ENCODE data around the gene CARD14.
A peak's percentile ranks its signal among the peaks of the same experiment; 100 is the strongest.

The CARD14 gene

DNA sequence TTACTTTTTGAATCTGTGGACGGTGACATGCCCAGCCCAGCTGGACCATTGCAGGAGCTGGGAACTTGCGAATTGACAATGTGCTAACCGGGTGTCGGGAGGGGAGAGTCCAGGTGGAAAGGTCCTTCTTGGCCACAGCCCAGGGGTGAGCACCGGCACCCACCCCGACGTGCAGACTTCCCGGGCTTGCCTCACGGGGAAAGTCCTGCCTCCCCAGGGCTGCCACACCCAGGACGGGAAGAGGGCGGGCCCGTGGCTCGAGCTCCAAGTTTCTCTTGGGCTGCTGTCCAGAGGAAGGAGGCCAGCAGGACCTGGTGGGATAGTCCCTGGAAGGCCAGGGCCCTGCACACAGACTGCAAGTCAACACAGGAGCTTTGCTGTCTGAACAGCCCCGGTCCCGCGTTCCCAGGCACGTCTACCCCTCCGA is 17.7 kb downstream of the CARD14 start:
- peak overlapping the region; percentile 44 for H3K4me3 ChIP-seq (ENCODE audit: control insufficient read depth, low read depth, low read length)
- TF ChIP-seq, protein P1, sequence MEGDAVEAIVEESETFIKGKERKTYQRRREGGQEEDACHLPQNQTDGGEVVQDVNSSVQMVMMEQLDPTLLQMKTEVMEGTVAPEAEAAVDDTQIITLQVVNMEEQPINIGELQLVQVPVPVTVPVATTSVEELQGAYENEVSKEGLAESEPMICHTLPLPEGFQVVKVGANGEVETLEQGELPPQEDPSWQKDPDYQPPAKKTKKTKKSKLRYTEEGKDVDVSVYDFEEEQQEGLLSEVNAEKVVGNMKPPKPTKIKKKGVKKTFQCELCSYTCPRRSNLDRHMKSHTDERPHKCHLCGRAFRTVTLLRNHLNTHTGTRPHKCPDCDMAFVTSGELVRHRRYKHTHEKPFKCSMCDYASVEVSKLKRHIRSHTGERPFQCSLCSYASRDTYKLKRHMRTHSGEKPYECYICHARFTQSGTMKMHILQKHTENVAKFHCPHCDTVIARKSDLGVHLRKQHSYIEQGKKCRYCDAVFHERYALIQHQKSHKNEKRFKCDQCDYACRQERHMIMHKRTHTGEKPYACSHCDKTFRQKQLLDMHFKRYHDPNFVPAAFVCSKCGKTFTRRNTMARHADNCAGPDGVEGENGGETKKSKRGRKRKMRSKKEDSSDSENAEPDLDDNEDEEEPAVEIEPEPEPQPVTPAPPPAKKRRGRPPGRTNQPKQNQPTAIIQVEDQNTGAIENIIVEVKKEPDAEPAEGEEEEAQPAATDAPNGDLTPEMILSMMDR (IDR thresholded peaks at IDR 0.05; ENCODE audit: control insufficient read depth, insufficient read depth, low read depth, low read length, missing control alignments): no peak
- DNase-seq (ENCODE audit: low read depth): peak; percentile 1

DNA sequence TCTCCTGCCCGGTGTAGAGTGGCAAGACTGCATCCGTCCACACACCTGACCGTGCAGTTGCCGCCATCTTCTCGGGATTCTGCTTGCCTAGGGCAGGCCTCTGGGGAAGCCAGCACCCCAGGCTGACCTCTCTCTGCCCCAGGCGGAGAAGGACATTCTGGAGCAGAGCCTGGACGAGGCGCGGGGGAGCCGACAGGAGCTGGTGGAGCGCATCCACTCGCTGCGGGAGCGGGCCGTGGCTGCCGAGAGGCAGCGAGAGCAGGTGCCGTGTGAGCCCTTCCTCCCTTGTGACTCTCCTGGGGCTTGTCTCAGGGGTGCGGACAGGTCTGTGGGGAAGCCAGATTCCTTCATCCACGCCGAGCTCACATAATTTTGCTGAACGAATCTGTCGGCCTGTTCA is 19.8 kb downstream of the CARD14 start:
- no peak overlapping the region for H3K4me3 ChIP-seq (ENCODE audit: control insufficient read depth, low read depth, low read length)
- TF ChIP-seq, protein P1 (IDR thresholded peaks at IDR 0.05; ENCODE audit: control insufficient read depth, insufficient read depth, low read depth, low read length, missing control alignments): no peak
- no peak for DNase-seq (ENCODE audit: low read depth)

DNA sequence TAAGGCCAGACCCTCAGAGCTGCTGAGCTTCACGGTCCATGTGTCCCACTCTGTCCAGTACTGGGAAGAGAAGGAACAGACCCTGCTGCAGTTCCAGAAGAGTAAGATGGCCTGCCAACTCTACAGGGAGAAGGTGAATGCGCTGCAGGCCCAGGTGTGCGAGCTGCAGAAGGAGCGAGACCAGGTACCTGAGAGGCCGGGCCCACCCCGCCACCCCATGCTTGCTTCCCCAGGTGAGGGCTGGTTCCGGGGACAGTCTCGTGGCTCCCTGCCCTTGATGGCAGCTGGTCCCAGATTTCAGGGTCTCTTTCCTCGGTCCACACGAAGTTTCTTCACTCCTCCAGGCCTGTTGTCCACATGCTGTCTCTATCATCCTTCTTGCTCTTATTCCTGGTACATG is 20.9 kb downstream of the CARD14 start:
- H3K4me3 ChIP-seq (ENCODE audit: control insufficient read depth, low read depth, low read length): no peak overlapping the region
- DNase-seq (ENCODE audit: low read depth): no peak
- TF ChIP-seq, protein P1 (IDR thresholded peaks at IDR 0.05; ENCODE audit: control insufficient read depth, insufficient read depth, low read depth, low read length, missing control alignments): no peak

DNA sequence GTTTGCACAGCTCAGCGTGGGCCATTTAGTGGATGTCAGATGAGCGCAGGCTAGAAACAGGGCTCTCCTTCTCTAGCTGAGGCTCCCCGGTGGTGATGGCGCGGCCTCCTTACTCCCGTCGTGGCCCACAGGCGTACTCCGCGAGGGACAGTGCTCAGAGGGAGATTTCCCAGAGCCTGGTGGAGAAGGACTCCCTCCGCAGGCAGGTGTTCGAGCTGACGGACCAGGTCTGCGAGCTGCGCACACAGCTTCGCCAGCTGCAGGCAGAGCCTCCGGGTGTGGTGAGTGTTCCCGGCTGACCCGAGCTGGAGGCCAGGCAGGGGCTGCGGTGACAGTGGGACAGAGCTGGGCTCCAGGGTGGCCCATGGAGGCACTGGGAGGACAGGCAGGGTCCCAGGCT is 21.4 kb downstream of the CARD14 start:
- no peak for DNase-seq (ENCODE audit: low read depth)
- TF ChIP-seq, protein P1 (IDR thresholded peaks at IDR 0.05; ENCODE audit: control insufficient read depth, insufficient read depth, low read depth, low read length, missing control alignments): no peak
- no peak overlapping the region for H3K4me3 ChIP-seq (ENCODE audit: control insufficient read depth, low read depth, low read length)

DNA sequence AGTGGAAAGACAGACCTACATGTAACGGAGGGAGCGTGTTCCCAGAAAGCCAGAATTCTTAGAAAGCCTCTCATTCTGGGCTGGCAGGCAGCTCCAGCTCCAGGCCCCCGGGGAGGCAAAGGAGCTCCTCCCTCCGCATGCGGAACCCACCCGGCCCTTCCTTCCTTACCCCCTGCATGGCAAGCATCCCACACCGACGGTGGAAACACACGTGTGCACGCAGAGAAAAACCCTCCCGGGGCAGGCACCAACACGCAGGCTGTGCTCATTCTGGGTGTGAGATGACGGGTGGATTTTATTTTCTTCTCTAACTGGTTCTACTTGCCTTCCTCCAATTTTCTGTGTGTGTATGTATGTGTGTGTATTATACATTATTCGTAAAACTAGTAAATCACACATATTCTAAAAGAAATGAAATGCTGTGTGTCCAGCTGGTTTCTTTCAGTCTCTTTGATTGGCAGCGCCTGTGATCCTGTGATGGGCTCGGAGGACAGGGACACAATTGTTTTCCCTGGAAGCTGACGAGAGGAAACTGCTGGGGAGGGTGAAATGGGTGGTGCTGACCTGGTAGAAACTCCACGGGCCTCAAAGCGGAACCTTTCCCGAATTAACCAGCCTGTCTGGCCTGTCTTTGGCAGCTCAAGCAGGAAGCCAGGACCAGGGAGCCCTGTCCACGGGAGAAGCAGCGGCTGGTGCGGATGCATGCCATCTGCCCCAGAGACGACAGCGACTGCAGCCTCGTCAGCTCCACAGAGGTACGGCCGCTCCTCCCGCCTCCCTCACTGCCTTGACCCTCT is 22.2 kb downstream of the CARD14 start:
- TF ChIP-seq, protein P1 (IDR thresholded peaks at IDR 0.05; ENCODE audit: control insufficient read depth, insufficient read depth, low read depth, low read length, missing control alignments): no peak
- no peak for DNase-seq (ENCODE audit: low read depth)
- H3K4me3 ChIP-seq (ENCODE audit: control insufficient read depth, low read depth, low read length): no peak overlapping the region

DNA sequence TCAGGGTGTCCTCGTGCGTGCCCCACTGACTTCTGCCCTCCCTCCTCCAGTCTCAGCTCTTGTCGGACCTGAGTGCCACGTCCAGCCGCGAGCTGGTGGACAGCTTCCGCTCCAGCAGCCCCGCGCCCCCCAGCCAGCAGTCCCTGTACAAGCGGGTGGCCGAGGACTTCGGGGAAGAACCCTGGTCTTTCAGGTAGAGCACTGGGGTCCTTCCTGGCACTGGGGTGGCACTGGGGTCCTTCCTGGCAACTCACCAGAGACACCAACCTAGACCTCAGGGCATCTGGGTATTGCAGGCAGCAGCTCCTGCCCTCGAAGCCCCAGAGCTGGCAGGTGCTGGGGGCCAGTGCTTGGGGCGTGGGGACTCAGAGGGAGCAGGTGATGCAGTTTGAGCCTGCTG is 25.3 kb downstream of the CARD14 start:
- TF ChIP-seq, protein P1 (IDR thresholded peaks at IDR 0.05; ENCODE audit: control insufficient read depth, insufficient read depth, low read depth, low read length, missing control alignments): no peak
- no peak for DNase-seq (ENCODE audit: low read depth)
- no peak overlapping the region for H3K4me3 ChIP-seq (ENCODE audit: control insufficient read depth, low read depth, low read length)
